MM.1S (cell line): Measurements from ENCODE around the gene RHOBTB1.

Source experiments
- DNase-seq: peaks from one replicate; pipeline ENCODE4 v3.0.0-alpha.2; 2015
- H2AFZ ChIP-seq: fragments of 300-600 bp; sonication (generic); 2 replicates; pipeline ENCODE4 v1.6.0; 2016; ENCODE audit warnings: antibody characterized with exemption, low read length
- H3F3A ChIP-seq: fragments of 300-600 bp; sonication (generic); 2 replicates; pipeline ENCODE4 v1.6.1; 2016; ENCODE audit warnings: mild to moderate bottlenecking, antibody characterized with exemption, low read length, moderate library complexity, mixed read lengths; ENCODE audit not compliant: insufficient read depth
- H3K27ac ChIP-seq: fragments of 300-600 bp; sonication (generic); 2 replicates; pipeline ENCODE4 v1.5.1; 2016; ENCODE audit warnings: mild to moderate bottlenecking, low read length
- H3K27me3 ChIP-seq: fragments of 300-600 bp; sonication (generic); replicated peaks from 2 replicates; pipeline ENCODE4 v1.6.0; 2016; ENCODE audit warnings: low read length; ENCODE audit not compliant: insufficient read depth
- H3K36me3 ChIP-seq: fragments of 300-600 bp; sonication (generic); replicated peaks from 2 replicates; pipeline ENCODE4 v1.6.1; 2016; ENCODE audit warnings: mild to moderate bottlenecking, low read length, mixed read lengths; ENCODE audit not compliant: insufficient read depth
- H3K4me1 ChIP-seq: fragments of 300-600 bp; sonication (generic); 2 replicates; pipeline ENCODE4 v1.6.1; 2016; ENCODE audit warnings: low read length, mixed read lengths
- H3K4me2 ChIP-seq: fragments of 300-600 bp; sonication (generic); 2 replicates; pipeline ENCODE4 v1.6.0; 2016; ENCODE audit warnings: low read depth, low read length
- H3K4me3 ChIP-seq: fragments of 300-600 bp; sonication (generic); 2 replicates; pipeline ENCODE4 v1.5.1; 2016; ENCODE audit warnings: low read length, mixed read lengths
- H3K79me2 ChIP-seq: fragments of 300-600 bp; sonication (generic); 2 replicates; pipeline ENCODE4 v1.6.1; 2016; ENCODE audit warnings: mixed run types, low read length, mixed read lengths
- H3K9ac ChIP-seq: fragments of 300-600 bp; sonication (generic); 2 replicates; pipeline ENCODE4 v1.6.1; 2016; ENCODE audit warnings: low read length, mixed read lengths
- H3K9me2 ChIP-seq: fragments of 300-600 bp; sonication (generic); replicated peaks from 2 replicates; pipeline ENCODE4 v1.6.1; 2016; ENCODE audit warnings: mild to moderate bottlenecking, low read length, mixed read lengths; ENCODE audit not compliant: insufficient read depth
- H3K9me3 ChIP-seq: fragments of 300-600 bp; sonication (generic); replicated peaks from 2 replicates; pipeline ENCODE4 v1.6.1; 2016; ENCODE audit warnings: mild to moderate bottlenecking, low read length, mixed read lengths; ENCODE audit not compliant: insufficient read depth
- H4K20me1 ChIP-seq: fragments of 300-600 bp; sonication (generic); 2 replicates; pipeline ENCODE4 v1.6.1; 2016; ENCODE audit warnings: mild to moderate bottlenecking, low read length, moderate library complexity, mixed read lengths; ENCODE audit not compliant: insufficient read depth
- EZH2 ChIP-seq: fragments of 300-600 bp; sonication (generic); optimal IDR thresholded peaks from 2 replicates; pipeline ENCODE3; 2017; ENCODE audit warnings: low read depth, mild to moderate bottlenecking, antibody characterized with exemption, low read length, mixed read lengths
- EZH2phosphoT487 ChIP-seq: fragments of 300-600 bp; sonication (generic); IDR thresholded peaks from 2 replicates; pipeline ENCODE4 v1.6.1; 2018; ENCODE audit warnings: antibody characterized with exemption, low read length
- TF ChIP-seq, protein P1 (sequence below): fragments of 300-600 bp; sonication (generic); IDR thresholded peaks from 2 replicates; pipeline ENCODE4 v1.5.1; 2016; ENCODE audit warnings: antibody characterized with exemption, low read length, mixed read lengths

RHOBTB1 gene

DNA sequence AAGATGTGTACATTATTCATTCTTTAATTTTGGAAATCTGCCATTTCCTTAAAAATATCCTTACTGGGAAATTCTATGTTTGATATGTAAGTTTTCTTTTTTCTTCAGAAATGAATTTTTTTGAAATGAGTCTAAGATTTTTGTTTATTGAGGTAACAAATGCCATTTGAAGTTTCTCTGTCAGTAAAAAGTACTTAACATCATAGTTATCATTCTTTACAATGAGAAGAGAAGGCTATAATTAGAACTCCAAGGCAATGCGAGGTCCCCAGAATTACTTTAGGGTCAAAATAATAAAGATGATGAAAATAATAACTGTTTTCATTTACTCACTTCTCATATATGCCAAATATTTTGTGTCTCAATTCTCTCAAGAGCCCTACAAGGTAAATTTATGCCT lies 37.0 kb upstream of the RHOBTB1 start:
- TF ChIP-seq, protein P1, sequence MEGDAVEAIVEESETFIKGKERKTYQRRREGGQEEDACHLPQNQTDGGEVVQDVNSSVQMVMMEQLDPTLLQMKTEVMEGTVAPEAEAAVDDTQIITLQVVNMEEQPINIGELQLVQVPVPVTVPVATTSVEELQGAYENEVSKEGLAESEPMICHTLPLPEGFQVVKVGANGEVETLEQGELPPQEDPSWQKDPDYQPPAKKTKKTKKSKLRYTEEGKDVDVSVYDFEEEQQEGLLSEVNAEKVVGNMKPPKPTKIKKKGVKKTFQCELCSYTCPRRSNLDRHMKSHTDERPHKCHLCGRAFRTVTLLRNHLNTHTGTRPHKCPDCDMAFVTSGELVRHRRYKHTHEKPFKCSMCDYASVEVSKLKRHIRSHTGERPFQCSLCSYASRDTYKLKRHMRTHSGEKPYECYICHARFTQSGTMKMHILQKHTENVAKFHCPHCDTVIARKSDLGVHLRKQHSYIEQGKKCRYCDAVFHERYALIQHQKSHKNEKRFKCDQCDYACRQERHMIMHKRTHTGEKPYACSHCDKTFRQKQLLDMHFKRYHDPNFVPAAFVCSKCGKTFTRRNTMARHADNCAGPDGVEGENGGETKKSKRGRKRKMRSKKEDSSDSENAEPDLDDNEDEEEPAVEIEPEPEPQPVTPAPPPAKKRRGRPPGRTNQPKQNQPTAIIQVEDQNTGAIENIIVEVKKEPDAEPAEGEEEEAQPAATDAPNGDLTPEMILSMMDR = no peak
- TF ChIP-seq EZH2 = no peak
- no peak for TF ChIP-seq EZH2phosphoT487
- Histone ChIP-seq H3F3A (no peaks in the 10 kb centered on the region), H3K9me3 (no peaks in the 10 kb centered on the region), H3K9me2 (no peaks in the 10 kb centered on the region), H2AFZ (no peak overlapping the region), H3K9ac (no peak overlapping the region), H3K27ac (no peak overlapping the region), H4K20me1 (no peaks in the 10 kb centered on the region), H3K36me3 (no peaks in the 10 kb centered on the region), H3K79me2 (no peaks in the 10 kb centered on the region), H3K27me3 (no peaks in the 10 kb centered on the region), H3K4me3 (no peak overlapping the region), H3K4me1 (no peaks in the 10 kb centered on the region), H3K4me2 (no peak overlapping the region)
- DNase-seq = no peak

DNA sequence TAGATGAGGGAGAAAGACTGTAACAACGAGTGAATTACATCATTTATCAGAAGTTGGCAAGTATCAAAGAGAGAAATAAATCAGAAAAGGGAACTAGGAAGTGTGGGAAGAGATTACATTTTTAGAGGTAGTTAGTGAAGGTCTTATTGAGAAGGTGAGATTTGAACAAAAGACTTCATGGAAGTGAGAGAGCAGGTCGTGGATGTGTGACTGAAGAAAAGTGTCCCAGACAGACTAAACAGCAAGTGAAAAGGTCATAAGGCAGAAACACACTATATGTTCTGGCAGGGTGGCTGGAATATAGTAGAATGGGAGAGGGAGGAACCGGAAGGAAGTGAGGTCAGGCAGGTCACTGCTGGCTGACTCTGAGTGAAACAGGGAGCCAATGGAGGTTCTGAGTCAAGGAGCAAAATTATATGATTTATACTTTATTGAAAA lies 35.7 kb upstream of the RHOBTB1 start:
- Histone ChIP-seq H3K9me2 (no peaks in the 10 kb centered on the region), H3K4me1 (no peaks in the 10 kb centered on the region), H3K27me3 (no peaks in the 10 kb centered on the region), H3K9ac (no peak overlapping the region), H3F3A (no peaks in the 10 kb centered on the region), H3K27ac (no peak overlapping the region), H3K9me3 (no peaks in the 10 kb centered on the region), H3K79me2 (no peaks in the 10 kb centered on the region), H3K36me3 (no peaks in the 10 kb centered on the region), H3K4me2 (no peak overlapping the region), H4K20me1 (no peaks in the 10 kb centered on the region), H3K4me3 (no peak overlapping the region), H2AFZ (no peak overlapping the region)
- no peak for DNase-seq
- TF ChIP-seq EZH2 (no peak), EZH2phosphoT487 (no peak)
- TF ChIP-seq, protein P1 = no peak

DNA sequence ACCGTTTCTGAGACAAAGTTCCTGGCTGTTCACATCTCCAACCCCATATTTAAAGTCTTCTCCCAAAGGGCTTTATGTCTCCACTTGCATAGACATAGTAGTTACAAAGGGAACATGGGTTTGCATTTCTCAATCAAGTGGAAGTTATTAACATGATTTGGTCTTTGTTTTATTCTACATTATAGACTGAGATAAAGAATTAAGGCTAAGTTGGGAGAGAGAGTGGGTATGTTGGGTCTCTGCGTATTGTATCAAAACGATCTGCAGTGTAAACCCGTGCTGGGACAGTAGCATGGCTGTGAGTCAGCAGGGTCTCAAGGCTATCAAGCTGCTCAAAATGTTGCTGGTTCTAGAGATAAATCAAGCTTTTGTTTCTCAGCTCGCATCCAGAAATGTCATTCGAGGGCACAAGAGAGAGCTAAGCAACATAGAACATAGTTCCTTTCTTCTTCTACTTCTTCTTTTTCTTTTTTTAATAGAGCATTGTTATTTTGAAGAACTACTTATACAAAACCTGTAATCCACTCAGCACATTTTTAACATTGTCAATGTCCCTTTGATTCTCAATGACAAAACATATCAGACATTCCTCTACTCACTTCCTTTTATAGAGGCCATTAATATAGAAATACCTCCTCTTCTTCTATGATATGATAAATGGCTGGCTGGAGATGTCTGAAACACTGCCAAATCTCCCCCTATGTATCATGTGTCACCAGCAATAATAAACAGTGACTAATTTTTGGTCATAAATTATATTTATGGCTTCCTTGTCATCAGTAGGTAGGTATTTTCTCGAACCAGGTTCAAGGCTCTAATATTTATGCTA lies 34.5 kb upstream of the RHOBTB1 start:
- Histone ChIP-seq H4K20me1 (no peaks in the 10 kb centered on the region), H3K36me3 (no peaks in the 10 kb centered on the region), H3K79me2 (no peaks in the 10 kb centered on the region), H2AFZ (no peak overlapping the region), H3K9me3 (no peaks in the 10 kb centered on the region), H3K9me2 (no peaks in the 10 kb centered on the region), H3K4me2 (no peak overlapping the region), H3K4me1 (no peaks in the 10 kb centered on the region), H3K9ac (no peak overlapping the region), H3K4me3 (no peak overlapping the region), H3F3A (no peaks in the 10 kb centered on the region), H3K27me3 (no peaks in the 10 kb centered on the region), H3K27ac (no peak overlapping the region)
- DNase-seq = no peak
- TF ChIP-seq EZH2phosphoT487 = no peak
- TF ChIP-seq, protein P1 = no peak
- TF ChIP-seq EZH2 = no peak
